GM21723 (cell line): ENCODE data around the gene NFKBIB.
"Not testable (repeated sequence)": the region's sequence is repeated elsewhere in the genome, so short reads cannot be mapped to it uniquely, and the experiment has no call there.

Source experiments
- ATAC-seq: cut with Tn5 transposase; IDR thresholded peaks from one replicate; pipeline ENCODE4 v1.9.1; 2021; ENCODE audit warnings: mild to moderate bottlenecking, moderate library complexity; ENCODE audit not compliant: unreplicated experiment

The NFKBIB gene

GRCh38 chr19:38899447-38900201 is at the start of gene NFKBIB, which contains the start of gene SIRT2:
TSS of gene NFKBIB (plus strand) at chr19:38899969. CDS start at chr19:38900033, 64 bp downstream.
TSS of gene SIRT2 (minus strand) at chr19:38899618. CDS start at chr19:38899521, 97 bp downstream.
- ATAC-seq: peak; percentile 89

- ATAC-seq: peak; percentile 67
Measured at GRCh38 chr19:38850436-38850975, 49.3 kb upstream of the NFKBIB start.

GRCh38 chr19:38850976-38851621 is 48.7 kb upstream of the NFKBIB start:
- ATAC-seq: no peak

- ATAC-seq: no peak
Measured at GRCh38 chr19:38851622-38852230, 48.0 kb upstream of the NFKBIB start.

GRCh38 chr19:38852231-38853044 is 47.3 kb upstream of the NFKBIB start:
- no peak for ATAC-seq

- no peak for ATAC-seq
Measured at GRCh38 chr19:38853214-38853613, 46.6 kb upstream of the NFKBIB start.

- not testable (repeated sequence) for ATAC-seq
Measured at GRCh38 chr19:38854961-38855360, 44.8 kb upstream of the NFKBIB start.

- ATAC-seq: not testable (repeated sequence)
Measured at GRCh38 chr19:38855751-38856150, 44.0 kb upstream of the NFKBIB start.

- no peak for ATAC-seq
Measured at GRCh38 chr19:38856813-38857212, 43.0 kb upstream of the NFKBIB start.

GRCh38 chr19:38859631-38860204 is 40.1 kb upstream of the NFKBIB start:
- ATAC-seq: not testable (repeated sequence)

- no peak for ATAC-seq
Measured at GRCh38 chr19:38861368-38861767, 38.4 kb upstream of the NFKBIB start.

- ATAC-seq: no peak
Measured at GRCh38 chr19:38862321-38863059, 37.3 kb upstream of the NFKBIB start.

GRCh38 chr19:38867171-38867780 is 32.5 kb upstream of the NFKBIB start:
- ATAC-seq: no peak

GRCh38 chr19:38868551-38868950 is 31.2 kb upstream of the NFKBIB start:
- no peak for ATAC-seq

GRCh38 chr19:38869160-38869835 is 30.5 kb upstream of the NFKBIB start:
- ATAC-seq: no peak

- peak; percentile 61 for ATAC-seq
Measured at GRCh38 chr19:38869836-38870607, 29.7 kb upstream of the NFKBIB start.

GRCh38 chr19:38870612-38871011 is 29.2 kb upstream of the NFKBIB start:
- no peak for ATAC-seq

- ATAC-seq: not testable (repeated sequence)
Measured at GRCh38 chr19:38873400-38873799, 26.4 kb upstream of the NFKBIB start.
